Common myeloid progenitor, CD34-positive (primary cell): ENCODE data around the gene UMODL1.

Experiments used
- CTCF ChIA-PET: fragments of 350-600 bp; sonication (Branson Sonifier 250); formaldehyde crosslinking; loops from one replicate; lab custom pipeline; 2021; ENCODE audit warnings: antibody characterized with exemption; lab: Charles Lee
- POLR2A ChIA-PET: fragments of 350-600 bp; sonication (Branson Sonifier 250); formaldehyde crosslinking; loops from one replicate; lab custom pipeline; 2021; ENCODE audit warnings: antibody characterized with exemption; lab: Charles Lee
- DNase-seq, 3 donors: peaks; one replicate each; pipeline versions ENCODE4 v3.0.0 to v3.0.0-alpha.2; 2013
- H3K27ac ChIP-seq, 2 experiments: 1 replicate in 1 of 2; 2 replicates in 1 of 2; pipeline ENCODE4 v1.7.0; 2013; ENCODE audit warnings: inconsistent platforms in 2 of 2, low read length in 2 of 2, mild to moderate bottlenecking in 2 of 2, low read depth in 1 of 2, moderate library complexity in 1 of 2; ENCODE audit not compliant: severe bottlenecking in 2 of 2, insufficient read depth in 1 of 2, poor library complexity in 1 of 2
- H3K27me3 ChIP-seq, 5 experiments: replicated peaks in 2 of 5; 1 replicate in 3 of 5; 2 replicates in 2 of 5; pipeline versions ENCODE4 v1.6.1 to v1.7.0; 2013; ENCODE audit warnings: low read length in 4 of 5, mild to moderate bottlenecking in 2 of 5, moderate library complexity in 2 of 5, inconsistent platforms in 1 of 5; ENCODE audit not compliant: insufficient read depth in 5 of 5, control insufficient read depth in 4 of 5
- H3K36me3 ChIP-seq, 4 experiments: 1 replicate in 2 of 4; 2 replicates in 2 of 4; pipeline versions ENCODE4 v1.6.1 to v1.7.0; 2013; ENCODE audit warnings: low read length in 3 of 4, control low read depth in 1 of 4, mild to moderate bottlenecking in 1 of 4; ENCODE audit not compliant: control insufficient read depth in 4 of 4, insufficient read depth in 4 of 4
- H3K4me1 ChIP-seq, 4 experiments: 1 replicate in 3 of 4; 2 replicates in 1 of 4; pipeline versions ENCODE4 v1.6.1 to v1.7.1; 2013; ENCODE audit warnings: low read length in 3 of 4, mild to moderate bottlenecking in 3 of 4, control low read depth in 1 of 4, inconsistent platforms in 1 of 4, moderate library complexity in 1 of 4; ENCODE audit not compliant: control insufficient read depth in 4 of 4, insufficient read depth in 4 of 4; ENCODE audit errors: control extremely low read depth in 1 of 4
- H3K4me3 ChIP-seq, 7 experiments: 1 replicate in 4 of 7; 2 replicates in 3 of 7; pipeline versions ENCODE4 v1.5.1 to v1.7.0; 2013; ENCODE audit warnings: mild to moderate bottlenecking in 7 of 7, low read length in 6 of 7, moderate library complexity in 6 of 7, inconsistent platforms in 2 of 7, low read depth in 2 of 7, control low read depth in 1 of 7; ENCODE audit not compliant: insufficient read depth in 4 of 7, control insufficient read depth in 1 of 7; ENCODE audit errors: extremely low read depth in 1 of 7
- H3K9me3 ChIP-seq, 5 experiments: 1 replicate in 4 of 5; 2 replicates in 1 of 5; pipeline versions ENCODE4 v1.6.1 to v1.7.1; 2013; ENCODE audit warnings: low read length in 4 of 5, mild to moderate bottlenecking in 2 of 5, inconsistent platforms in 1 of 5, low read depth in 1 of 5, moderate library complexity in 1 of 5; ENCODE audit not compliant: control insufficient read depth in 4 of 5, insufficient read depth in 2 of 5; ENCODE audit errors: control extremely low read depth in 1 of 5
- WGBS: methylation state at CpG from one replicate; pipeline ENCODE4 v1.1.5; 2013; ENCODE audit not compliant: insufficient coverage; 5-methylcytosine and 5-hydroxymethylcytosine counted together

The UMODL1 gene

GRCh38 chr21:42027085-42027821, 43.9 kb upstream of the UMODL1 start:
- Histone ChIP-seq H3K27me3 (no peaks in the 10 kb centered on the region), H3K27ac (no peak overlapping the region), H3K4me3 (no peak overlapping the region), H3K36me3 (no peaks in the 10 kb centered on the region), H3K4me1 (peaks cover 4 to 47% (median 36%) of the 10 kb centered on the region in 4 experiments), H3K9me3 (no peaks in the 10 kb centered on the region)
- POLR2A ChIA-PET: interaction anchor here (2.5 to 2.6 kb wide), 2 partner anchors 17 to 35 kb away, joined by 17 to 27 read pairs; partner anchors contain the start of gene ZBTB21
- CTCF ChIA-PET: interaction anchor here (1.0 to 1.2 kb wide), 2 partner anchors 54 to 90 kb away, joined by 3 read pairs; no protein-coding TSS in a partner anchor
- 90% methylated on average over 6 of the region's 6 CpGs for WGBS
- DNase-seq: peak in 2 of 3 donors; percentile 43 to 78

- POLR2A ChIA-PET: interaction anchor here (2.5 to 2.6 kb wide), 2 partner anchors 17 to 34 kb away, joined by 17 to 27 read pairs; partner anchors contain the start of gene ZBTB21
- CTCF ChIA-PET: interaction anchor here (1.0 to 1.9 kb wide), 7 partner anchors 11 to 90 kb away, joined by 3 to 7 read pairs (median 3); no protein-coding TSS in a partner anchor
- no peaks in the 10 kb centered on the region for H3K9me3 ChIP-seq
- peak; percentile 18 to 89 (median 82) for DNase-seq
- no peaks in the 10 kb centered on the region for H3K36me3 ChIP-seq
- H3K27me3 ChIP-seq: no peaks in the 10 kb centered on the region
- peaks cover 4 to 47% (median 37%) of the 10 kb centered on the region in 4 experiments for H3K4me1 ChIP-seq
- H3K4me3 ChIP-seq: peak overlapping the region in 1 of 7 experiments; percentile 5
- 77% methylated on average over 21 of the region's 26 CpGs for WGBS
- peak overlapping the region in 1 of 2 experiments; percentile 15 for H3K27ac ChIP-seq
Observed at GRCh38 chr21:42027822-42028765, 43.0 kb upstream of the UMODL1 start.

GRCh38 chr21:42028766-42029425, 42.2 kb upstream of the UMODL1 start:
- no peaks in the 10 kb centered on the region for H3K27me3 ChIP-seq
- peak overlapping the region in 3 of 7 experiments; percentile 0 to 14 (median 14) for H3K4me3 ChIP-seq
- no peaks in the 10 kb centered on the region for H3K9me3 ChIP-seq
- DNase-seq: peak; percentile 67 to 98 (median 95)
- 48% methylated on average over 7 of the region's 9 CpGs for WGBS
- ChIA-PET POLR2A (interaction anchor here (0.8 to 2.6 kb wide), 3 partner anchors 18 to 90 kb away, joined by 5 to 27 read pairs (median 17); partner anchors contain the start of gene ZBTB21), CTCF (interaction anchor here (1.0 to 1.9 kb wide), 9 partner anchors 10 to 89 kb away, joined by 3 to 7 read pairs (median 3); no protein-coding TSS in a partner anchor)
- peaks cover 4 to 47% (median 38%) of the 10 kb centered on the region in 4 experiments for H3K4me1 ChIP-seq
- H3K36me3 ChIP-seq: no peaks in the 10 kb centered on the region
- no peak overlapping the region for H3K27ac ChIP-seq

GRCh38 chr21:42030311-42030710, 40.8 kb upstream of the UMODL1 start:
- Histone ChIP-seq H3K9me3 (no peaks in the 10 kb centered on the region), H3K4me1 (peaks cover 4 to 47% (median 38%) of the 10 kb centered on the region in 4 experiments), H3K27ac (no peak overlapping the region), H3K36me3 (no peaks in the 10 kb centered on the region), H3K27me3 (no peaks in the 10 kb centered on the region), H3K4me3 (no peak overlapping the region)
- 89% methylated on average over 1 of the region's 4 CpGs for WGBS
- CTCF ChIA-PET: interaction anchor here (1.2 to 1.9 kb wide), 3 partner anchors 14 to 78 kb away, joined by 3 to 6 read pairs (median 4); no protein-coding TSS in a partner anchor
- DNase-seq: no peak
- POLR2A ChIA-PET: no interaction called here

- H3K4me1 ChIP-seq: peaks cover 4 to 47% (median 38%) of the 10 kb centered on the region in 4 experiments
- CTCF ChIA-PET: interaction anchor here (1.0 to 1.9 kb wide), 4 partner anchors 13 to 77 kb away, joined by 3 to 7 read pairs (median 3); no protein-coding TSS in a partner anchor
- no peak for DNase-seq
- no peak overlapping the region for H3K4me3 ChIP-seq
- H3K27me3 ChIP-seq: no peaks in the 10 kb centered on the region
- H3K27ac ChIP-seq: no peak overlapping the region
- no peaks in the 10 kb centered on the region for H3K9me3 ChIP-seq
- POLR2A ChIA-PET: no interaction called here
- WGBS: 97% methylated on average over 9 of the region's 9 CpGs
- no peaks in the 10 kb centered on the region for H3K36me3 ChIP-seq
Observed at GRCh38 chr21:42031241-42031640, 39.9 kb upstream of the UMODL1 start.

- Histone ChIP-seq H3K4me1 (peaks cover 4 to 47% (median 38%) of the 10 kb centered on the region in 4 experiments), H3K27me3 (no peaks in the 10 kb centered on the region), H3K27ac (no peak overlapping the region), H3K4me3 (no peak overlapping the region), H3K9me3 (no peaks in the 10 kb centered on the region), H3K36me3 (no peaks in the 10 kb centered on the region)
- 67% methylated on average over 4 of the region's 4 CpGs for WGBS
- ChIA-PET POLR2A (no interaction called here), CTCF (interaction anchor here (1.0 to 1.9 kb wide), 4 partner anchors 12 to 76 kb away, joined by 3 to 7 read pairs (median 3); no protein-coding TSS in a partner anchor)
- DNase-seq: no peak
Observed at GRCh38 chr21:42031816-42032215, 39.3 kb upstream of the UMODL1 start.
